Liver (tissue), 9 donors: ENCODE measurements around the gene TRIM67. TPM values are rescaled to one million over a fixed set of nuclear protein-coding genes. Genes with fewer than 3 reads are reported as not detected.

Experiments
- DNase-seq: peaks from one replicate; pipeline ENCODE4 v3.0.0-alpha.2; 2017; ENCODE audit warnings: low spot score
- H3K27ac ChIP-seq, 2 donors: one replicate each; pipeline ENCODE4 v1.7.0; 2013; ENCODE audit warnings: inconsistent platforms in 2 of 2, low read length in 2 of 2, control low read depth in 1 of 2, low read depth in 1 of 2, mild to moderate bottlenecking in 1 of 2
- H3K27me3 ChIP-seq, 4 donors: one replicate each; pipeline versions ENCODE4 v1.6.1 to v1.7.0; 2013; ENCODE audit warnings: low read length in 3 of 4, inconsistent platforms in 1 of 4, mild to moderate bottlenecking in 1 of 4, moderate library complexity in 1 of 4; ENCODE audit not compliant: control insufficient read depth in 4 of 4, insufficient read depth in 4 of 4
- H3K36me3 ChIP-seq, 4 donors: one replicate each; pipeline versions ENCODE4 v1.6.1 to v1.7.0; 2013; ENCODE audit warnings: low read length in 3 of 4, mild to moderate bottlenecking in 3 of 4, low read depth in 1 of 4, moderate library complexity in 1 of 4; ENCODE audit not compliant: control insufficient read depth in 4 of 4, insufficient read depth in 3 of 4
- H3K4me1 ChIP-seq, 4 donors: one replicate each; pipeline versions ENCODE4 v1.6.1 to v1.7.0; 2013; ENCODE audit warnings: low read length in 3 of 4, mild to moderate bottlenecking in 3 of 4, moderate library complexity in 1 of 4; ENCODE audit not compliant: control insufficient read depth in 4 of 4, insufficient read depth in 4 of 4
- H3K4me3 ChIP-seq, 3 donors: one replicate each; pipeline versions ENCODE4 v1.6.1 to v1.7.0; 2013; ENCODE audit warnings: low read length in 3 of 3, control low read depth in 1 of 3, low read depth in 1 of 3, mild to moderate bottlenecking in 1 of 3
- H3K9ac ChIP-seq, 2 donors: one replicate each; pipeline ENCODE4 v1.7.0; 2013; ENCODE audit warnings: low read length in 2 of 2, mild to moderate bottlenecking in 2 of 2, moderate library complexity in 2 of 2, control low read depth in 1 of 2, low read depth in 1 of 2
- H3K9me3 ChIP-seq, 4 donors: one replicate each; pipeline versions ENCODE4 v1.6.1 to v1.7.0; 2013; ENCODE audit warnings: low read length in 3 of 4; ENCODE audit not compliant: control insufficient read depth in 4 of 4
- ATF3 ChIP-seq: IDR thresholded peaks from 2 replicates; pipeline ENCODE4 v1.6.1; 2016; ENCODE audit warnings: antibody characterized with exemption
- CTCF ChIP-seq: fragments of 150-350 bp; IDR thresholded peaks from 2 replicates; pipeline ENCODE4 v1.5.1; 2017; ENCODE audit warnings: improper control_type of control experiment, low read depth, low read length; ENCODE audit not compliant: missing input control
- EGR1 ChIP-seq, 2 donors: IDR thresholded peaks; 2 replicates each; pipeline ENCODE4 v1.6.1; 2016 to 2018; ENCODE audit warnings: antibody characterized with exemption in 2 of 2, low read depth in 2 of 2
- FOXA1 ChIP-seq: IDR thresholded peaks from 2 replicates; pipeline ENCODE4 v1.6.1; 2016; ENCODE audit warnings: antibody characterized with exemption
- FOXA2 ChIP-seq: IDR thresholded peaks from 2 replicates; pipeline ENCODE4 v1.6.1; 2016; ENCODE audit warnings: antibody characterized with exemption
- HNF4A ChIP-seq, 2 donors: conservative IDR thresholded peaks; 2 replicates each; pipeline ENCODE4 v1.6.1; 2016; ENCODE audit warnings: antibody characterized with exemption in 2 of 2, mild to moderate bottlenecking in 2 of 2
- HNF4G ChIP-seq: IDR thresholded peaks from 2 replicates; pipeline ENCODE4 v1.6.1; 2016; ENCODE audit warnings: antibody characterized with exemption
- JUND ChIP-seq, 2 donors: IDR thresholded peaks; 2 replicates each; pipeline ENCODE4 v1.6.1; 2016; ENCODE audit warnings: antibody characterized with exemption in 2 of 2
- MAX ChIP-seq: IDR thresholded peaks from 2 replicates; pipeline ENCODE4 v1.6.1; 2016; ENCODE audit warnings: antibody characterized with exemption
- NR2F2 ChIP-seq: IDR thresholded peaks from 2 replicates; pipeline ENCODE4 v1.6.1; 2016; ENCODE audit warnings: antibody characterized with exemption
- REST ChIP-seq: IDR thresholded peaks from 2 replicates; pipeline ENCODE4 v1.6.1; 2016; ENCODE audit warnings: antibody characterized with exemption, mild to moderate bottlenecking
- RXRA ChIP-seq, 2 donors: IDR thresholded peaks; 2 replicates each; pipeline ENCODE4 v1.6.1; 2017 to 2018; ENCODE audit warnings: antibody characterized with exemption in 2 of 2, mild to moderate bottlenecking in 1 of 2
- SP1 ChIP-seq: IDR thresholded peaks from 2 replicates; pipeline ENCODE4 v1.6.1; 2018; ENCODE audit warnings: antibody characterized with exemption, mild to moderate bottlenecking
- TAF1 ChIP-seq: conservative IDR thresholded peaks from 2 replicates; pipeline ENCODE4 v1.6.1; 2016; ENCODE audit warnings: antibody characterized with exemption, mild to moderate bottlenecking
- YY1 ChIP-seq: IDR thresholded peaks from 2 replicates; pipeline ENCODE4 v1.6.1; 2016; ENCODE audit warnings: antibody characterized with exemption, mild to moderate bottlenecking
- ZBTB33 ChIP-seq: IDR thresholded peaks from 2 replicates; pipeline ENCODE4 v1.6.1; 2016; ENCODE audit warnings: antibody characterized with exemption
- WGBS: extraction: QIAGEN DNeasy Blood & Tissue Kit; methylation state at CpG from one replicate; pipeline ENCODE4 v1.1.7; 2013; 5-methylcytosine and 5-hydroxymethylcytosine counted together
- polyA plus RNA-seq, 2 donors: library from polyadenylated mRNA; stranded (reverse) in 1 of 2; unstranded in 1 of 2; fragments of 200-250 nt in 1 of 2; fragments of >200 nt in 1 of 2; fragmentation: Nextera tagmentation in 1 of 2; extraction: Ambion mirVana in 1 of 2; gene quantifications; one replicate each; pipeline versions ENCODE4 v1.2.1 to v1.2.3, GENCODE V29; 2013 to 2015
- total RNA-seq, 2 donors: library from RNA; depleted of rRNA; stranded (reverse); fragments of >200 nt; gene quantifications; one replicate each; pipeline ENCODE4 v1.2.3, GENCODE V29; 2014
- donor health status: healthy.
- donor health status: healthy.
- donor health status: healthy.
- donor health status: healthy.
- donor health status: healthy.

The TRIM67 gene
- total and polyA plus RNA-seq, 4 donors = under 0.01 to 0.05 TPM; not detected in 2

GRCh38 chr1:231188072-231188471 is 26.2 kb downstream of the TRIM67 start:
- WGBS = 59% methylated on average over 3 of the region's 3 CpGs
- no peak overlapping the region for H3K27ac ChIP-seq

More at GRCh38 chr1:231188072-231188471, 26.2 kb downstream of the TRIM67 start:
- H3K9me3 ChIP-seq = peaks cover 0 to 6% (median 0%) of the 10 kb centered on the region in 4 donors
- H3K4me3 ChIP-seq = no peak overlapping the region
- H3K9ac ChIP-seq = no peak overlapping the region
- H3K27me3 ChIP-seq = peaks cover 0 to 5% (median 0%) of the 10 kb centered on the region in 4 donors
- H3K36me3 ChIP-seq = no peaks in the 10 kb centered on the region
- DNase-seq = no peak
- no peaks in the 10 kb centered on the region for H3K4me1 ChIP-seq
- TF ChIP-seq ZBTB33 = no peak
- TF ChIP-seq FOXA2 = no peak
- TF ChIP-seq JUND (IDR thresholded peaks at IDR 0.05) = no peak
- TF ChIP-seq MAX = no peak
- TF ChIP-seq ATF3 = no peak
- TF ChIP-seq REST = no peak
- no peak for TF ChIP-seq EGR1 (IDR thresholded peaks at IDR 0.05; ENCODE audit: low read depth in 2 of 2)
- TF ChIP-seq SP1 = no peak
- no peak for TF ChIP-seq YY1
- TF ChIP-seq CTCF = no peak
- TF ChIP-seq HNF4G = no peak
- no peak for TF ChIP-seq HNF4A (conservative IDR thresholded peaks at IDR 0.05)
- no peak for TF ChIP-seq NR2F2
- TF ChIP-seq TAF1 = no peak
- TF ChIP-seq RXRA (IDR thresholded peaks at IDR 0.05) = no peak
- no peak for TF ChIP-seq FOXA1
